Subcutaneous adipose tissue (tissue), 4 donors: ENCODE data around the gene ITIH3. TPM values are rescaled to one million over a fixed set of nuclear protein-coding genes. Genes with fewer than 3 reads are reported as not detected.

Experiments used
- CTCF ChIP-seq: fragments of 450-650 bp; IDR thresholded peaks from one replicate; pipeline ENCODE4 v1.5.1; 2016; ENCODE audit warnings: low read depth, mild to moderate bottlenecking, control low read depth, antibody characterized with exemption, moderate library complexity
- total RNA-seq, 4 donors: library from RNA; depleted of rRNA; stranded (reverse); fragments of >200 nt; gene quantifications; one replicate each; pipeline ENCODE4 v1.1.0, GENCODE V29; 2016

Gene ITIH3
- total RNA-seq, 4 donors from 2014 or later: 0.44 to 4.6 (median 2.1) TPM; not detected in 1

GRCh38 chr3:52838561-52839267, 44.1 kb downstream of the ITIH3 start:
- TF ChIP-seq CTCF: no peak

GRCh38 chr3:52839268-52839575, 44.6 kb downstream of the ITIH3 start:
- no peak for TF ChIP-seq CTCF

- no peak for TF ChIP-seq CTCF
Observed at GRCh38 chr3:52839892-52840545, 45.4 kb downstream of the ITIH3 start.

- no peak for TF ChIP-seq CTCF
Observed at GRCh38 chr3:52841211-52841980, 46.8 kb downstream of the ITIH3 start.

- no peak for TF ChIP-seq CTCF
Observed at GRCh38 chr3:52841981-52842340, 47.4 kb downstream of the ITIH3 start.

- TF ChIP-seq CTCF: no peak
Observed at GRCh38 chr3:52842424-52842823, 47.8 kb downstream of the ITIH3 start.
